ENCODE data around the gene RBM4.
A peak's percentile ranks its signal among the peaks of the same experiment; 100 is the strongest.
"Not testable (repeated sequence)": the region's sequence is repeated elsewhere in the genome, so short reads cannot be mapped to it uniquely, and the experiment has no call there.

Gene RBM4, protein sequence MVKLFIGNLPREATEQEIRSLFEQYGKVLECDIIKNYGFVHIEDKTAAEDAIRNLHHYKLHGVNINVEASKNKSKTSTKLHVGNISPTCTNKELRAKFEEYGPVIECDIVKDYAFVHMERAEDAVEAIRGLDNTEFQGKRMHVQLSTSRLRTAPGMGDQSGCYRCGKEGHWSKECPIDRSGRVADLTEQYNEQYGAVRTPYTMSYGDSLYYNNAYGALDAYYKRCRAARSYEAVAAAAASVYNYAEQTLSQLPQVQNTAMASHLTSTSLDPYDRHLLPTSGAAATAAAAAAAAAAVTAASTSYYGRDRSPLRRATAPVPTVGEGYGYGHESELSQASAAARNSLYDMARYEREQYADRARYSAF

DNA sequence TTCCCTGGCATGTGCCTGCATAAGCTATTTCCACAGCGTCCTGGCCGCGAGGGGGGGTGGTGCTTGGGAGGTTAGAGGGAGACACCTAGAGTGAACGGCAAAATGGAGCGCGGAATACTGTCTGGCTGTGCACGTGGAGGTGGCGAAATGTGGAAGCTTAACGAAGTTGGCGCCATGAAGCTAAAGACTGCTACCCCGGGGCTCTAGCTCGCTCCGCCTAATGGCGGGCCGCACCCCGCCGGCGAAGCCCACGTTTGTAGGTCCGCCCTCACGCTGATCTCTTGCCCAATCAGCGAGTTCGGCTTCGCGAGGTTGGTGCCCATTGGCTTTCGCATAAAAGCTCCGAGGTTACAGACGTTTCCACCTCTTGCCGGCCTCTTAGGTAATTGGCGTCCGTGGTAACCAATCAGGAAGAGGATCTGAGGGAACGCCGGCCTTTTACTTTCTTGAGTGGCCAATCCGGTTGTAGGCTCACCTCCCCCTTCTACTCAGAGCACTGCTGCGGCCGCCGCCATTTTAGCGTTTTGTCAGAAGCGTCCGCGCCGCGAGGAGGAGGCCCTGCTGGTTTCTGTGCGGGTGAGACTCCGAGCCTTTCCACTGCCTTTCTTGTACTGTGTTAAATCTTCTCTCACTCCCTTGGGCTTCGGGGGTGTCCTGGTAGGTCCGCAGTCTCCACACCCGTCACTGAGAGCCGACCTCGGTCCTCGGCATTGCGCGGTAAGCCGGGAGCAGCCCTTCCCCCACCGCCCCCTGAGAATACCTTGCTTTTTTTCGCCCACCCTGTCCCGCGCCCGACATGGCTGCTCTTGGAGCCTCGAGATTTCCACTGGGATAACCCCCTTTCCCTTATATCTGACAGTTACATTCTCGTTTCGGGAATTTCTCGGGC, at the start of gene RBM4:
TSS of gene RBM4 (plus strand) at position 527 of the 889 bp plus-strand sequence. CDS start 1,009 bp downstream, outside the sequence.
- DNase-seq, result peak; percentile 100

DNA sequence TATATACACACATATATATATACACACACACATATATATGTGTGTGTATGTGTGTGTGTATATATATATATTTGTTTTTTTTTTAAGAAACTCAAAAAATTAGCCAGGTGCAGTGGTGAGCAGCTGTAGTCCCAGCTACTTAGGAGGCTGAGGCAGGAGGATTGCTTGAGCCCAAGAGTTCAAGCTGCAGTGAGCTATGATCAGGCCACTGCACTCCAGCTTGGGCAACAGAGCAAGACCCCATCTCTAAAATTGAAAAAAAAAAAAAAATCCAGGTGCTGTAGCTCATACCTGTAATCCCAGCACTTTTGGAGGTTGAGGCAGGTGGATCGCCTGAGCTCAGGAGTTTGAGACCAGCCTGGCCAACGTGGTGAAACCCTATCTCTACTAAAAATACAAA, 49.2 kb upstream of the RBM4 start:
- not testable (repeated sequence) for DNase-seq

- no peak for DNase-seq
Observed at GRCh38 chr11:66589996-66590675, 48.4 kb upstream of the RBM4 start.

DNA sequence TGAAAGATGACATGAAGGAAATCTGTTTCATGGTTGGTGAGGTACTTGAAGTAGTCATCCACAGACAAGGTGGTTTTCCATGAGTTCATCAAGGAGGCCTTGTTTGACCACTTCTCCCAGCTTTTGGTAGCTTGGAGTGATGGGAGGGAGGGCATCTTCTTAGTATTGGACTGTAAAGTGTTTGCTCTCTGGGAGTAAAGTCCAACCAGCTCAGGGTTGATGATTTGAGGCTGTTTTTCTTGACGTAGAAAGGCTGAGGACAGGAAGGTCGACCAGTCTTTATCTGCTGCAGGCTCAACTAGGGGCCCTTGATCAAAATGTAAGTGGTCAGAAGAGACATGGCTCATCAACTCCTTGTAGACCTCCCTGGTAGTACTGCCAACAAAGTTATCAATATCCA, 47.3 kb upstream of the RBM4 start:
- DNase-seq, result no peak

- peak; percentile 97 for DNase-seq
Observed at GRCh38 chr11:66592457-66593302, 45.8 kb upstream of the RBM4 start, which contains the start of the genes CCDC87 and CCS. TSS of gene CCDC87 (minus strand) at chr11:66593063. CDS start at chr11:66593015, 48 bp downstream. TSS of gene CCS (plus strand) at chr11:66593185. CDS start at chr11:66593262, 77 bp downstream.

DNA sequence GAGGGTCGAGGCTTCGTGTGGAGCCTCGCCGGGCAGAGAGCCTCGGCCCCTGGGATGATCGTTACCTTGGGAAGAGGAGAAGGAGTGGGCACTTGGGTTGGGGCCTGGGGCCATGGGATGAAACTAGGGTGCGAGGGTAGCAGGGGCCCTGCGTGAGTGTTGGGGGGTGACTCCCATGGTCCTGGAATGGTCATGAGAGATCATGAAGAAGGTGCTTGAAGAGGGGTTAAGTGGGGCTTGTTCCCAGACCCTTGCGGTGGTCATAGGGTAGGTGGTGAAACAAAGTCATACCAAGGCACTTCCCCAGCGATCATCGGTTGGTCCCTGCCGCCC, 45.2 kb upstream of the RBM4 start:
- no peak for DNase-seq

DNA sequence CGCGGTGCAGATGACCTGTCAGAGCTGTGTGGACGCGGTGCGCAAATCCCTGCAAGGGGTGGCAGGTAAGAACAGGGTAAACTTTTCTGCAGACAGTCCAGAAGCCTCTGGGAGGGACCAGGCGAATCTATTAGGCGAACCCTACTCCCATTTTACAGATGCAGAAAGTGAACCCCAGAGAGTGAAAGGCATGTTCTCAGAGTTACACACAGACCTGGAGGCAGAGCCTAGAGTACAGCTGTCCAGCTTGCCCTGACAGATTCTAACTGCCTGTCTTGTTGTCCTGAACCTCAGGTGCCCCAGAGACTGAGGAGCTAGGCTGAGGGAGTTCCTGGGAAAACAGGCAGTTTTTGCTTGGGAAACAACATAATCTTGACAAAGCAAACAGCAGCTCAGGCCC, 44.9 kb upstream of the RBM4 start:
- DNase-seq, result no peak

DNA sequence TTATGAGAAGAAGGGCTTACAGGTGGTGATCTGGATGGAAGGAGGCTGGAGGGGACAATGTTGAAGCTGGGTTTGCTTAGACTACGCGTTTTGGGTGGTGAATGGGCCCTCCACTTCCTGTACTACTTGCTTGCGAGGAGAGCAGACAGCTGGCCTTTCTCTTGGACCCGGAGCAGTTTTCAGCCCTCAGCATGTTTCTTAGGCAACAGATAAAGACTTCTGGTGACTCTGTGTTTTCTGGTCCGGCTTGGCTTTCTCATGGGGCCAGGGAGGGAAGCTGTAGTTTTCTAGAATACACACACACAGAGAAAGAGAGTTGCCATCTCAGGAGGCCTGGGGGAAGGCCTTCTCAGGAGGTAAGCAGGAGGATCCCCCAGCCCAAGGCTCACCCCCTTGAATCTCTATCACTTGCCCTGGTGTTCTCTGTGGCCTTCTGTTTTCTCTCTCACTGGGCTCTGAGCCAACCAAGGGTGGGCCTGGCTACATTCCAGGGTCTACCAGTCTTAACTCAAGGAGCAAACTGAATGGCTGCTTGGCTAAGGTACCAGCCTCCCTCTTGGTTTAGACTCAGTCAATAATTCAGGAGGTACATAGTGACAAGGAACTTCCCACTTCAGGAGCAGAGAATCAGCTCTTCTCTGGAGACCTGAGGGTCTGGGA, 43.1 kb upstream of the RBM4 start:
- no peak for DNase-seq

DNA sequence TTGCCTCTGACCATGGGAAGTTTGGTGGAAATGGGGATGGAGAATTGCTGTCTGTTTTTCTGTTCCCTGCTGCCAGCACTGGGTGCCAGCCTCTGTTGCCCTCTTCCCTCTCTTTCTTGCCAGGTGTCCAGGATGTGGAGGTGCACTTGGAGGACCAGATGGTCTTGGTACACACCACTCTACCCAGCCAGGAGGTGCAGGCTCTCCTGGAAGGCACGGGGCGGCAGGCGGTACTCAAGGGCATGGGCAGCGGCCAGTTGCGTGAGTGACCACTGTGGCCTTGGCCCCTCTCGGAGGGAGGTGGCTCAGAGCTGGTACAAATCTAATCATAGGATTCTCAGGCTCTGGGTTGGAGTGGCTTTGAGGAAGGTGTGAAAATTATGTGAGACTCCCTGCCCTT, 39.5 kb upstream of the RBM4 start:
- no peak for DNase-seq

DNA sequence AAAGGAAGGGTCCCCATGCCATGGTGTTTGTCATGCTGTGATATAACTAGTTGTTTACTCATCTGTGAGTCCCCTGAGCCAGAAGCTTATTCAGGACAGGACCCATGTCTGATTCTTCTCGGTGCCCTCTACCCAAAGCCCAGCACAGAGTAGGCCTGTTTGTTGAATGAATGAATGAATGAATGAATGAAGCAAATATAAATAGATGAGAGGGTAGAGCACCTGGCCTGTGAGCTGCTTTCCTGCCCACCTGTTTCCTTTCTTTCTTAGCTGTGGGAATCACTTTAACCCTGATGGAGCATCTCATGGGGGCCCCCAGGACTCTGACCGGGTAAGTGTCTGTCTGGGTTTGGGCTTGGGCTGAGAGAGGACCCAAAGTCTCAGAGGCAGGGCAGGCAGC, 38.3 kb upstream of the RBM4 start:
- DNase-seq, result no peak

DNA sequence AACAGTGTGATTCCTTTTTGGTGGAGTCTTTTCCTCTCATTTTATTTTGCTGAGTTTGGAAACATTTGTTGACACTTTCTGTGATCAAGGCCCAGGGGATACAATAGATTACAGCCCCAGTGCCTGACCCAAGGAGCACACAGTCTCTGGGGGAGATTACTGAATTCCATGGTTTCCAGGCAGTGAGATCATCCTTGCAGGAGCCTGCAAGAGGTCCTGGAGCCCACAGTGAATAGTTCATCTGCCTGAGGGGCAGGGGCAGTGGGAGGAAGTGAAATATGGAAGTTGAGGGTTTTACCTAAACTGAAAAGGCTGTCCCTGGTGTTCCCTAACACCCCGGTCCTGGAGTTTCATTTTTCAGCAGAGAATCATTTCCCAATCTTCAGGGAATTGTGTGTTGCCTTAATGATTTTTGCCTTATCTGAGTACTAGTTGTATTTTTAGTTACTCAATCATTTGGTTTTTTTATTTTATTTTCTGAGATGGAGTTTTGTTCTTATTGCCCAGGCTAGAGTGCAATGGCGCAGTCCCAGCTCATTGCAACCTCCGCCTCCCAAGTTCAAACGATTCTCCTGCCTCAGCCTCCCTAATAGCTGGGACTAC, 37.8 kb upstream of the RBM4 start:
- no peak for DNase-seq

GRCh38 chr11:66603072-66603471, 35.4 kb upstream of the RBM4 start:
- DNase-seq, result no peak

DNA sequence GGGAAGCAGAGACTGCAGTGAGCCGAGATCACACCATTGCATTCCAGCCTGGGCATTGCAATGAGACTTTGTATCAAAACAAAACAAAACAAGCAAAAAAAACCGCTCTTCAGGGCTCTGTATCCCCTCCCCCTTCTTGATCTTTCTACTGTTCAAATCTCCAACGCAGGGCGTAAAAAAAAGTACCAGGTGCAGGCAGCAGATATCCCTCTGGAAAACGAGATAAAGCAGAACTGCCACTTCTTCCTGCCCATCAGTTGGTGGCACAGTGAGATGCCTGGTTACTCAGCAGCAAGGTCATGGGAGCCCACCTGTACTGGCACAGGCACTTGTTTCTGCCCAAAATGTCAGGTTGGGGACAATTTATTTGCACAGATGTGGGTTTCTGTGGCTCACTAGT, 34.3 kb upstream of the RBM4 start:
- DNase-seq, result no peak

DNA sequence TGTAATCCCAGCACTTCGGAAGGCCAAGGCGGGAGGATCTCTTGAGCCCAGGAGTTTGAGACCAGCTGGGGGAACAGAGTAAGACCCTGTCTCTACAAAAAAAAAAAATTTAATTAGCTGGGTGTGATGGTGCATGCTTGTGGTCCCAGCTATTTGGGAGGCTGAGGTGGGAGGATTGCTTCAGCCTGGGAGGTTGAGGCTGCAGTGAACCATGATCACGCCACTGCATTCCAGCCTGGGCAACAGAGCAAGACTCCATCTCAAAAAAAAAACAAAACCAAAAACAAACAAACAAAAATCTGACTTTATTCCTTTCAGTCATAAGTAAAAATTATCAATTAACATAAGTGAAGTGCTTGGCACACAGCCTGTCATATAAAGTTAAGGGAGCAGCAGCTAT, 31.9 kb upstream of the RBM4 start:
- DNase-seq, result not testable (repeated sequence)

- DNase-seq, result no peak
Observed at GRCh38 chr11:66607126-66607834, 31.2 kb upstream of the RBM4 start.

- DNase-seq, result no peak
Observed at GRCh38 chr11:66609721-66610617, 28.5 kb upstream of the RBM4 start.

DNA sequence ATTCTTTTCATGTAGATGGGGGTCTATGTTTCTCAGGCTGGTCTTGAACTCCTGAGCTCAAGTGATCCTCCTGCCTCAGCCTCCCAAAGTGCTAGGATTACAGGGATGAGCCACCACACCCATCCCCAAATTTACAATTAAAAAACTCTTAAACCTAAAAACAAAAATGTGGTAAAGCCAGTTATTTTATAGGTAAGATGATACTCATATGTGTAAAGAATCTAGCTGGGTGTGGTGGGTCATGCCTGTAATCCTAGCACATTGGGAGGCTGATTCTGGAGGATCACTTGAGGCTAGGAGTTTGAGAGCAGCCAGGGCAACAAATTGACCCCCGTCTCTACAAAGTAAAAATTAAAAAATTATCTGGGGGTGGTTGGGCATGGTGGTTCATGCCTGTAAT, 26.0 kb upstream of the RBM4 start:
- no peak for DNase-seq

GRCh38 chr11:66614073-66614472, 24.4 kb upstream of the RBM4 start:
- DNase-seq, result no peak

- peak; percentile 100 for DNase-seq
Observed at GRCh38 chr11:66616379-66617154, 21.9 kb upstream of the RBM4 start, which contains the start of gene RBM14. TSS of gene RBM14 (plus strand) at chr11:66616630. CDS start at chr11:66616721, 91 bp downstream.

Data from islet precursor cell (in vitro differentiated cells).